H1 (cell line): ENCODE measurements around the gene NONO. TPM values are rescaled to one million over a fixed set of nuclear protein-coding genes. Genes with fewer than 3 reads are reported as not detected.
"Not testable (repeated sequence)": the region's sequence is repeated elsewhere in the genome, so short reads cannot be mapped to it uniquely, and the experiment has no call there.

Experiments
- CTCF ChIA-PET: fragments of 300-600 bp; sonication (Branson Sonifier 250); formaldehyde crosslinking; loops from one replicate; lab custom pipeline; 2021; ENCODE audit not compliant: partially characterized antibody; lab: Charles Lee
- POLR2A ChIA-PET: fragments of 300-600 bp; sonication (Branson Sonifier 250); formaldehyde crosslinking; loops from one replicate; lab custom pipeline; 2021; ENCODE audit warnings: inconsistent platforms; ENCODE audit not compliant: partially characterized antibody; lab: Charles Lee
- DNase-seq, 2 experiments: peaks; one replicate each; pipeline versions ENCODE4 v3.0.0 to v3.0.0-alpha.2; 2010 to 2022; ENCODE audit warnings: low spot score in 2 of 2, low read depth in 1 of 2, mixed read lengths in 1 of 2
- FAIRE-seq: peaks from 2 replicates; lab custom pipeline; 2011; peaks lifted over from hg19 to GRCh38; lab: Jason Lieb, UNC
- H2AFZ ChIP-seq: 2 replicates; pipeline ENCODE4 v1.8.1; 2012; ENCODE audit warnings: low read length, inconsistent platforms
- H2AK5ac ChIP-seq: 2 replicates; pipeline ENCODE4 v1.6.1; 2013; ENCODE audit warnings: low read depth, low read length
- H2BK120ac ChIP-seq: replicated peaks from 2 replicates; pipeline ENCODE3; 2013; ENCODE audit warnings: low read depth, low read length, inconsistent platforms
- H2BK12ac ChIP-seq: 2 replicates; pipeline ENCODE4 v1.6.1; 2013; ENCODE audit warnings: low read depth, low read length
- H2BK15ac ChIP-seq: 2 replicates; pipeline ENCODE4 v1.6.1; 2013; ENCODE audit warnings: low read length
- H2BK20ac ChIP-seq: 2 replicates; pipeline ENCODE4 v1.6.1; 2013; ENCODE audit warnings: low read length
- H2BK5ac ChIP-seq: 2 replicates; pipeline ENCODE4 v1.6.1; 2013; ENCODE audit warnings: low read depth, low read length
- H3K14ac ChIP-seq: 2 replicates; pipeline ENCODE4 v1.6.1; 2013; ENCODE audit warnings: inconsistent platforms; ENCODE audit not compliant: insufficient read length
- H3K18ac ChIP-seq: 2 replicates; pipeline ENCODE4 v1.6.1; 2013; ENCODE audit warnings: low read length; ENCODE audit errors: extremely low read depth
- H3K23ac ChIP-seq: 2 replicates; pipeline ENCODE4 v1.6.1; 2013; ENCODE audit warnings: inconsistent platforms; ENCODE audit not compliant: insufficient read length
- H3K23me2 ChIP-seq: 2 replicates; pipeline ENCODE4 v1.6.1; 2013; ENCODE audit warnings: low read depth, low read length
- H3K27ac ChIP-seq: 2 replicates; pipeline ENCODE4 v1.6.1; 2011; ENCODE audit warnings: low read depth, low read length, inconsistent platforms
- H3K27me3 ChIP-seq, 4 experiments: replicated peaks in 1 of 4; 1 replicate in 1 of 4; 2 replicates in 3 of 4; pipeline versions ENCODE4 v1.6.1 to v1.8.1; 2011 to 2013; ENCODE audit warnings: low read length in 3 of 4, mild to moderate bottlenecking in 3 of 4, inconsistent platforms in 2 of 4, mixed read lengths in 2 of 4, moderate library complexity in 1 of 4; ENCODE audit not compliant: control insufficient read depth in 3 of 4, insufficient read depth in 3 of 4; ENCODE audit errors: extremely low read depth in 1 of 4
- H3K36me3 ChIP-seq, 4 experiments: 2 replicates each; pipeline versions ENCODE4 v1.6.1 to v1.8.1; 2011 to 2013; ENCODE audit warnings: mild to moderate bottlenecking in 4 of 4, low read length in 3 of 4, moderate library complexity in 2 of 4, control low read depth in 1 of 4, inconsistent platforms in 1 of 4; ENCODE audit not compliant: insufficient read depth in 4 of 4, control insufficient read depth in 2 of 4
- H3K4ac ChIP-seq: replicated peaks from 2 replicates; pipeline ENCODE3; 2013; ENCODE audit warnings: low read length, low read depth, mixed read lengths, inconsistent platforms; ENCODE audit not compliant: insufficient read length
- H3K4me1 ChIP-seq, 4 experiments: replicated peaks in 1 of 4; 1 replicate in 1 of 4; 2 replicates in 3 of 4; pipeline versions ENCODE4 v1.6.1 to v1.8.1; 2011 to 2013; ENCODE audit warnings: low read length in 3 of 4, inconsistent platforms in 2 of 4, mixed read lengths in 1 of 4; ENCODE audit not compliant: insufficient read depth in 4 of 4, control insufficient read depth in 3 of 4
- H3K4me2 ChIP-seq, 2 experiments: 2 replicates each; pipeline versions ENCODE4 v1.6.1 to v1.8.1; 2011 to 2013; ENCODE audit warnings: low read depth in 2 of 2, low read length in 2 of 2, control low read depth in 1 of 2, inconsistent platforms in 1 of 2, mild to moderate bottlenecking in 1 of 2; ENCODE audit not compliant: insufficient read depth in 1 of 2
- H3K4me3 ChIP-seq, 4 experiments: fragments of 200-600, 300-600 bp in 1 of 4; sonication (generic), shearing (Covaris generic), sonication (Bioruptor Twin) in 1 of 4; 2 replicates each; pipeline versions ENCODE4 v1.5.1 to v1.8.1; 2011 to 2016; ENCODE audit warnings: low read length in 4 of 4, low read depth in 3 of 4, control low read depth in 2 of 4, inconsistent platforms in 2 of 4, mild to moderate bottlenecking in 2 of 4, mixed read lengths in 1 of 4, moderate library complexity in 1 of 4; ENCODE audit not compliant: insufficient read depth in 2 of 4; ENCODE audit errors: extremely low read depth in 1 of 4
- H3K56ac ChIP-seq: replicated peaks from 2 replicates; pipeline ENCODE3; 2013; ENCODE audit warnings: low read depth, mild to moderate bottlenecking, mixed read lengths, low read length, inconsistent platforms; ENCODE audit not compliant: insufficient read length
- H3K79me1 ChIP-seq: 2 replicates; pipeline ENCODE4 v1.6.1; 2013; ENCODE audit warnings: low read depth, low read length, control low read depth
- H3K79me2 ChIP-seq, 2 experiments: 2 replicates each; pipeline versions ENCODE4 v1.6.1 to v1.8.1; 2012 to 2013; ENCODE audit warnings: low read length in 2 of 2, mild to moderate bottlenecking in 2 of 2, inconsistent platforms in 1 of 2; ENCODE audit not compliant: insufficient read depth in 2 of 2, control insufficient read depth in 1 of 2
- H3K9ac ChIP-seq, 4 experiments: replicated peaks in 1 of 4; 1 replicate in 1 of 4; 2 replicates in 3 of 4; pipeline versions ENCODE4 v1.6.1 to v1.8.1; 2011 to 2013; ENCODE audit warnings: low read depth in 3 of 4, low read length in 3 of 4, control low read depth in 2 of 4, mild to moderate bottlenecking in 2 of 4, moderate library complexity in 2 of 4, inconsistent platforms in 1 of 4; ENCODE audit errors: extremely low read depth in 1 of 4
- H3K9me3 ChIP-seq, 2 experiments: 2 replicates each; pipeline versions ENCODE4 v1.6.1 to v1.8.1; 2012 to 2013; ENCODE audit warnings: mild to moderate bottlenecking in 2 of 2, moderate library complexity in 2 of 2, control low read depth in 1 of 2, inconsistent platforms in 1 of 2, low read depth in 1 of 2, low read length in 1 of 2, mixed read lengths in 1 of 2; ENCODE audit not compliant: insufficient read depth in 2 of 2
- H4K20me1 ChIP-seq, 2 experiments: replicated peaks in 1 of 2; 2 replicates each; pipeline versions ENCODE3 to v1.8.1; 2011 to 2013; ENCODE audit warnings: inconsistent platforms in 2 of 2, low read length in 2 of 2, mild to moderate bottlenecking in 1 of 2; ENCODE audit not compliant: insufficient read depth in 2 of 2, control insufficient read depth in 1 of 2
- H4K5ac ChIP-seq: 2 replicates; pipeline ENCODE4 v1.6.1; 2013; ENCODE audit warnings: low read length, low read depth, mixed read lengths, inconsistent platforms; ENCODE audit not compliant: insufficient read length
- H4K8ac ChIP-seq: 2 replicates; pipeline ENCODE4 v1.8.0; 2013; ENCODE audit warnings: mild to moderate bottlenecking, moderate library complexity, low read length, inconsistent platforms; ENCODE audit not compliant: insufficient read depth; ENCODE audit errors: extremely low read depth
- H4K91ac ChIP-seq: replicated peaks from 2 replicates; pipeline ENCODE3; 2013; ENCODE audit warnings: low read length, mixed read lengths, inconsistent platforms; ENCODE audit not compliant: insufficient read length
- WGBS, 2 experiments: shearing (Covaris generic) in 1 of 2; methylation state at CpG; one replicate each; pipeline versions ENCODE4 v1.1.6 to v1.1.7; 2013 to 2015; ENCODE audit warnings: low lambda C conversion rate in 2 of 2, mixed read lengths in 2 of 2, inconsistent platforms in 1 of 2, low coverage in 1 of 2, missing lambda C conversion rate in 1 of 2; ENCODE audit not compliant: insufficient replicate concordance in 2 of 2, insufficient coverage in 1 of 2, insufficient read length in 1 of 2; ENCODE audit errors: extremely low coverage in 1 of 2, missing lambda C conversion rate in 1 of 2; 5-methylcytosine and 5-hydroxymethylcytosine counted together
- polyA plus RNA-seq, 7 experiments: library from polyadenylated mRNA; depleted of rRNA in 3 of 7; stranded (reverse) in 5 of 7; unstranded in 2 of 7; fragments of >200 nt in 5 of 7; fragments of 200-250 nt in 2 of 7; gene quantifications; 1 replicate in 5 of 7; 2 replicates in 1 of 7; 4 replicates in 1 of 7; pipeline versions ENCODE4 v1.2.1 to v1.2.3, GENCODE V29; 2011 to 2013; ENCODE audit warnings: missing spikeins in 2 of 7, mixed read lengths in 2 of 7
- total RNA-seq: library from RNA; stranded (reverse); fragmentation: NEBNext Ultra II Directional; extraction: Animal tissue kit (Norgen Biotek cat#: 25700); gene quantifications from 2 replicates; pipeline ENCODE4 v1.2.1, GENCODE V29; 2021

The NONO gene
- total and polyA plus RNA-seq, 2 of the 8 experiments (the other 6 are each of a cell fraction or from before 2014, with no cell fraction given), result 641 to 728 TPM

DNA sequence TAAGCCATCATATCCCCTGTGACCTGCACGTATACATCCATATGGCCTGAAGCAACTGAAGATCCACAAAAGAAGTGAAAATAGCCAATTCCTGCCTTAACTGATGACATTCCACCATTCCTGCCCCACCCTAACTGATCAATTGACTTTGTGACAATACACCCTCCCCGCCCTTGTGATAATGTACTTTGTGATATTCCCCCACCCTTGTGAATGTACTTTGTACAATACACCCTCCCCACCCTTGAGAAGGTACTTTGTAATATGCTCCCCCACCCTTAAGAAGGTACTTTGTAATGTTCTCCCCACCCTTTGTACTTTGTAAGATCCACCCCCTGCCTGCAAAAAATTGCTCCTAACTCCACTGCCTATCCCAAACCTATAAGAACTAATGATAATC, 11.1 kb upstream of the NONO start:
- CTCF ChIA-PET, H3K79me1 ChIP-seq, H3K4me3 ChIP-seq, H3K27me3 ChIP-seq, H3K27ac ChIP-seq, H4K8ac ChIP-seq, H2BK5ac ChIP-seq, H2AFZ ChIP-seq, H3K36me3 ChIP-seq, H3K4me1 ChIP-seq, H3K23ac ChIP-seq, H3K23me2 ChIP-seq, H4K20me1 ChIP-seq, FAIRE-seq, H3K4ac ChIP-seq, H4K91ac ChIP-seq, H3K14ac ChIP-seq, H3K18ac ChIP-seq, H3K79me2 ChIP-seq, DNase-seq, H2BK15ac ChIP-seq, H2BK120ac ChIP-seq, H4K5ac ChIP-seq, H3K4me2 ChIP-seq, H3K9ac ChIP-seq, H3K9me3 ChIP-seq, POLR2A ChIA-PET, H2AK5ac ChIP-seq, H2BK12ac ChIP-seq, H3K56ac ChIP-seq, H2BK20ac ChIP-seq: not testable (repeated sequence)
- WGBS, 2 experiments, result 100% methylated on average over 1 of the region's 2 CpGs; no CpG with 5 or more reads in 1 of the 2 experiments
